ENCODE results near the gene ZFAND4.

ZFAND4 gene

DNA sequence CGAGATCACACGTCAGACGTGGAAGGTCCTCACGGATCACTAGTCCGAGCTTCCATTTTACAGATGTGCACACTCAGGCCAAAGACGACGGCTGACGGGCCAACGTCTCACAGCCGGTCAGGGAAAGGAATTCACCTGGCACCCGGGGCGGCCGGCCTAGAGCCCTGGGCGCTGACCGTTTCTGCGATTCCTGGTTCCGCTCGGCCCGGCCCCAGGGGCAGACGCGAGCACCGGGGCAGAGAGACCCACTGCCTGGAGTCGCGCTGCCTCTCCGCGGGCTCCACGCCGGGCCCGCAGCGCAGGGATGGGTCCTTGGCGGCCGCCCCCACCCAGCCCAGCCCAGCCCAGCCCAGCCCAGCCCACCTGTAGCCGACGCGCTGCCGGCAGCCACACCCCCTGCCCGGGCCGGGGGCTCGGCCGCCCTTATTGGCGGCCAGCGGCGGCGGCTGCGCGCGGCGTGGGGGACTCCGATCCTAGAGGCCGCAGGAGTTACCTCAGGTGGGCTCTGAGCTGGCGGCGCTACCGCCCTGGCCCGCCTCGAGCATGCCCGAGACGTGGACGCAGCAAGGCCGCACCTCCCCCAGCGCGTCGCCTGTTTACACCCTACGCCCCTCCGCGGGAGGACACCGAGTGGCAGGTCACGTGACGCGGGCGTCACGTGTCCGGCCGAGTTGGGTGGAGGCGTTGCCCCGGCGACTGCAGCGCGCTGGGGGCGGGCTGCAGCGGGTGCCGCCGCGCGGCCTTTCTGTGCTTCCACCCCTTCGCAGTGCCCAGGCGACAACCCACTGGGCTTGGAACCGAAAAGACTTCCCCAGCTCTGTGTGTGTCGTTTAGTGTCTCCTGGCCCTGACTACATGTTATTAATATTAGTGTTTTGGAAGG, 78.1 kb downstream of the ZFAND4 start:
- ChIA-PET CTCF (interaction anchor here (1.1 kb wide), 1 partner anchor 130 kb away, joined by 3 read pairs; no protein-coding TSS in a partner anchor), POLR2A (ENCODE audit: low non-redundant PET) (no interaction called here)
- peak overlapping the region; percentile 65 for H3K27ac ChIP-seq
- TF ChIP-seq, protein P1, sequence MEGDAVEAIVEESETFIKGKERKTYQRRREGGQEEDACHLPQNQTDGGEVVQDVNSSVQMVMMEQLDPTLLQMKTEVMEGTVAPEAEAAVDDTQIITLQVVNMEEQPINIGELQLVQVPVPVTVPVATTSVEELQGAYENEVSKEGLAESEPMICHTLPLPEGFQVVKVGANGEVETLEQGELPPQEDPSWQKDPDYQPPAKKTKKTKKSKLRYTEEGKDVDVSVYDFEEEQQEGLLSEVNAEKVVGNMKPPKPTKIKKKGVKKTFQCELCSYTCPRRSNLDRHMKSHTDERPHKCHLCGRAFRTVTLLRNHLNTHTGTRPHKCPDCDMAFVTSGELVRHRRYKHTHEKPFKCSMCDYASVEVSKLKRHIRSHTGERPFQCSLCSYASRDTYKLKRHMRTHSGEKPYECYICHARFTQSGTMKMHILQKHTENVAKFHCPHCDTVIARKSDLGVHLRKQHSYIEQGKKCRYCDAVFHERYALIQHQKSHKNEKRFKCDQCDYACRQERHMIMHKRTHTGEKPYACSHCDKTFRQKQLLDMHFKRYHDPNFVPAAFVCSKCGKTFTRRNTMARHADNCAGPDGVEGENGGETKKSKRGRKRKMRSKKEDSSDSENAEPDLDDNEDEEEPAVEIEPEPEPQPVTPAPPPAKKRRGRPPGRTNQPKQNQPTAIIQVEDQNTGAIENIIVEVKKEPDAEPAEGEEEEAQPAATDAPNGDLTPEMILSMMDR (conservative IDR thresholded peaks at IDR 0.05; ENCODE audit: low read depth): no peak
- peak; percentile 80 for DNase-seq (ENCODE audit: low spot score)

DNA sequence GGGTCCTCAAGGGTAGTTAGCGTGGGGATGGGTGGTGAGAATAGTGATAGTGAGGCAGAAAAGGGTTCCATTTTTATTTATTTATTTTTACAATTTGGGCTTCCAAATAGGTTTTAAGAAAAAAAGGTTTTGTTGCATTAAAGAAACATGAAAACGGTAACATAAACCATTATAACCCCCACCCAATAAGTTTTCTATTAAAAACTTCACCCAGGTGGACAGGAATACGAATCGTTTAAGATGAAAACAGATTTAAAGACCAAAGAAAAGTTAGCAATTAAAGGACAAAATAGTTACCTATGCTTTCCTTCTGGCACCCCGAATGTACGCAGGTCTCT, 78.7 kb downstream of the ZFAND4 start:
- H3K27ac ChIP-seq: peak overlapping the region; percentile 65
- TF ChIP-seq, protein P1 (conservative IDR thresholded peaks at IDR 0.05; ENCODE audit: low read depth): no peak
- DNase-seq (ENCODE audit: low spot score): no peak
- POLR2A ChIA-PET (ENCODE audit: low non-redundant PET): no interaction called here
- CTCF ChIA-PET: interaction anchor here (1.1 kb wide), 1 partner anchor 129 kb away, joined by 3 read pairs; no protein-coding TSS in a partner anchor

DNA sequence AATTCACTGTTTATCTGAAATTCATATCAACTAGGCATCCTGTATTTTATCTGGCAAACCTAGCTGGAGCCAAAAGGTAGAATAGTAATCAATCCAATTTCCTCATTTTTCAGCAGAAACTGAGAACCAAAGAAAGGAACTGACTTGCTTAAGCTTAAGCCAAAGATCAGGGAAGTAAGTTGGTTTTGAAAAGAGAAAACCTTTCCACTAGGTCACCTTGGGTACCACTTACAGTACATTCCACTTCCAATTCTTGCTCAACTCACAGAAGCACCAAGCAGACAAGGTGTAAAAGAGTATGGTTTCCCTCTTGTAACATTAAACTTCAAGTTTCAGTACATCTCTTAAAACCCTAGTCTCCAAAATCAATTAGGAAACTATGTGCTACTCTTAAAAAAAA, 79.6 kb downstream of the ZFAND4 start:
- ChIA-PET CTCF (no interaction called here), POLR2A (ENCODE audit: low non-redundant PET) (no interaction called here)
- DNase-seq (ENCODE audit: low spot score): no peak
- H3K27ac ChIP-seq: no peak overlapping the region
- TF ChIP-seq, protein P1 (conservative IDR thresholded peaks at IDR 0.05; ENCODE audit: low read depth): no peak

DNA sequence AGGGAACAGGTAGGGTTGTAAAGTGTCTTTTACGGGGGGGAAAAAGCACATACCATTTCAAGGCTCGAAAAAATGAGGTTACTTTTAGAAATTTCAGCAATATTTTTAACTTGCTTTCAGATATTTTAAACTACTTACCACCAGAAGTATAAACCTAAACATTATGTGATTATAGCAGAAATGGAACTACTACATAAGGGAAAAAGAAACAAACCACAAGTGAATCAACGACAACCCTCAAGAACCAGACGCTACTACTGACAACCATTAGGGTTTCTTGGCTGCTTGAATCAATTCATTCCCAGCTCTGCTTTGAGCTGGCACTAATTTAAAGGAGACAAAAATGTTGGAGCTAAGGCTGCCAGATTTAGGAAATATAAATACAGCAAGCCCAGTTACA, 80.1 kb downstream of the ZFAND4 start:
- POLR2A ChIA-PET (ENCODE audit: low non-redundant PET): no interaction called here
- CTCF ChIA-PET: no interaction called here
- TF ChIP-seq, protein P1 (conservative IDR thresholded peaks at IDR 0.05; ENCODE audit: low read depth): no peak
- no peak overlapping the region for H3K27ac ChIP-seq
- DNase-seq (ENCODE audit: low spot score): no peak

DNA sequence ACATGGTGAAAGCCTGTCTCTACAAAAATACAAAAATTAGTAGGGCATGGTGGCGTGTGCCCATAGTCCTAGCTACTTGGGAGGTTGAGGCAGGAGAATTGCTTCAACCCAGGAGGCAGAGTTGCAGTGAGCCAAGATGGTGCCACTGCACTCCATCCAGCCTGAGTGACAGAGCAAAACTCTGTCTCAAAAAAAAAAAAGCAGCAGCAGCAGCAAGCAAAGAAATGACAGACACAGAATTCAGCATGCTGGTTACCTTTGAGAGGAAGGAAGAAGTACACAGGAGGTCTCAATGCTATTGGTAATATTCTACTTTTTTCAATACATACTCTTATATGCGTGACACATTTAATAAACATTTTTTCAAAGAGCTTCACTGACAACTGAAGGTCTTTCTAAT, 81.3 kb downstream of the ZFAND4 start:
- ChIA-PET POLR2A (ENCODE audit: low non-redundant PET) (interaction anchor here (0.7 kb wide), 1 partner anchor 203 kb away, joined by 4 read pairs; no protein-coding TSS in a partner anchor), CTCF (no interaction called here)
- no peak overlapping the region for H3K27ac ChIP-seq
- TF ChIP-seq, protein P1 (conservative IDR thresholded peaks at IDR 0.05; ENCODE audit: low read depth): no peak
- DNase-seq (ENCODE audit: low spot score): no peak

DNA sequence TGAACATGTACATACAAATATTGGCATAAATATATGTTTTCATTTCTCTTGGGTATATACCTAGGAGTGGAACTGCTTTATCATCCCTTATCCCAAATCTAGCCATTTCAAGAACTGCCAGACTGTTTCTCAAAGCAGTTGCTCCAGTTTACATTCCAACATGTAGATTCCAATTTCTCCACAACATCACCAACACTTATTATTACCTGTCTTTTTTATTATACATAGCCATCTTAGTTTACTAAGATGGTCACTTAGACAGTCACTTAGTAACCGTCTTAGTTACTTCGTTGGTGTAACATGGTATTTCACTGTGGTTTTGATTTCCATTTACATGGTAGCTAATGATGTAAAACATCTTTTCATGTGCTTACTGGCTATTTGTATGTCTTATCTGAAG, 82.7 kb downstream of the ZFAND4 start:
- TF ChIP-seq, protein P1 (conservative IDR thresholded peaks at IDR 0.05; ENCODE audit: low read depth): no peak
- DNase-seq (ENCODE audit: low spot score): no peak
- no peak overlapping the region for H3K27ac ChIP-seq
- POLR2A ChIA-PET (ENCODE audit: low non-redundant PET): no interaction called here
- CTCF ChIA-PET: no interaction called here
